IMR-90 (cell line): ENCODE data around the gene DUSP7. TPM values are rescaled to one million over a fixed set of nuclear protein-coding genes. Genes with fewer than 3 reads are reported as not detected.

Experiments used
- ATAC-seq: fragments of 200-7000 bp; cut with Tn5 transposase; 2 replicates; pipeline ENCODE4 v1.9.1; 2020; ENCODE audit warnings: low read depth, mild to moderate bottlenecking, moderate library complexity
- BruUV-seq: library from RNA; stranded (reverse); fragments of 400-500 nt; replicated peaks from 2 replicates; lab custom pipeline; 2021; lab: Mats Ljungman, UMichigan
- CTCF ChIA-PET: fragments of 300-600 bp; formaldehyde crosslinking; extraction: SDS; loops from one replicate; lab custom pipeline; 2021; ENCODE audit warnings: antibody characterized with exemption; lab: Yijun Ruan, JAX
- POLR2A ChIA-PET: fragments of 300-600 bp; sonication (Branson Sonifier 250); formaldehyde crosslinking; loops from one replicate; lab custom pipeline; 2022; ENCODE audit warnings: antibody characterized with exemption; ENCODE audit not compliant: unreplicated experiment; lab: Charles Lee
- DNase-seq: peaks from one replicate; pipeline ENCODE4 v3.0.0; 2013
- H2AFZ ChIP-seq: replicated peaks from 2 replicates; pipeline ENCODE3; 2013; ENCODE audit warnings: low read length, mild to moderate bottlenecking; ENCODE audit not compliant: poor library complexity
- H2AK5ac ChIP-seq: 2 replicates; pipeline ENCODE4 v1.6.1; 2013; ENCODE audit warnings: low read depth, low read length, inconsistent platforms
- H2AK9ac ChIP-seq: replicated peaks from 2 replicates; pipeline ENCODE3; 2013; ENCODE audit warnings: mild to moderate bottlenecking, low read depth, low read length, moderate library complexity; ENCODE audit not compliant: poor library complexity
- H2BK120ac ChIP-seq: 2 replicates; pipeline ENCODE4 v1.6.1; 2013; ENCODE audit warnings: low read depth, low read length, inconsistent platforms
- H2BK15ac ChIP-seq: 3 replicates; pipeline ENCODE4 v1.6.1; 2013; ENCODE audit warnings: low read depth, low read length, inconsistent platforms
- H2BK20ac ChIP-seq: 2 replicates; pipeline ENCODE4 v1.6.1; 2013; ENCODE audit warnings: low read depth, mild to moderate bottlenecking, inconsistent platforms, low read length, moderate library complexity
- H2BK5ac ChIP-seq: 2 replicates; pipeline ENCODE4 v1.6.1; 2013; ENCODE audit warnings: mild to moderate bottlenecking, low read depth, low read length, inconsistent platforms; ENCODE audit not compliant: poor library complexity, severe bottlenecking
- H3K14ac ChIP-seq: replicated peaks from 2 replicates; pipeline ENCODE4 v1.6.1; 2013; ENCODE audit warnings: low read depth, low read length, inconsistent platforms
- H3K18ac ChIP-seq: 2 replicates; pipeline ENCODE4 v1.6.1; 2013; ENCODE audit warnings: low read depth, low read length, control low read depth
- H3K23ac ChIP-seq: 2 replicates; pipeline ENCODE4 v1.6.1; 2013; ENCODE audit warnings: low read depth, low read length, inconsistent platforms
- H3K27ac ChIP-seq: 2 replicates; pipeline ENCODE4 v1.5.1; 2013; ENCODE audit warnings: mild to moderate bottlenecking, control low read depth, low read length; ENCODE audit not compliant: insufficient read depth
- H3K27me3 ChIP-seq: 2 replicates; pipeline ENCODE4 v1.6.1; 2013; ENCODE audit warnings: low read length; ENCODE audit not compliant: control insufficient read depth, insufficient read depth
- H3K36me3 ChIP-seq: 2 replicates; pipeline ENCODE4 v1.6.1; 2013; ENCODE audit warnings: low read length, mixed read lengths; ENCODE audit not compliant: control insufficient read depth, insufficient read depth
- H3K4ac ChIP-seq: 2 replicates; pipeline ENCODE4 v1.6.1; 2013; ENCODE audit warnings: low read depth, low read length, inconsistent platforms
- H3K4me1 ChIP-seq: 2 replicates; pipeline ENCODE4 v1.6.1; 2013; ENCODE audit warnings: low read length, mixed read lengths; ENCODE audit not compliant: control insufficient read depth, insufficient read depth
- H3K4me2 ChIP-seq: 2 replicates; pipeline ENCODE4 v1.6.1; 2013; ENCODE audit warnings: low read depth, mild to moderate bottlenecking, control low read depth, low read length, moderate library complexity
- H3K4me3 ChIP-seq: 2 replicates; pipeline ENCODE4 v1.5.1; 2013; ENCODE audit warnings: low read depth, mild to moderate bottlenecking, control low read depth, low read length, moderate library complexity; ENCODE audit not compliant: insufficient read depth
- H3K56ac ChIP-seq: 2 replicates; pipeline ENCODE4 v1.6.1; 2013; ENCODE audit warnings: low read length, inconsistent platforms; ENCODE audit not compliant: insufficient read depth; ENCODE audit errors: extremely low read depth
- H3K79me1 ChIP-seq, 2 experiments: 2 replicates each; pipeline ENCODE4 v1.6.1; 2013; ENCODE audit warnings: low read length in 2 of 2, inconsistent platforms in 1 of 2, low read depth in 1 of 2
- H3K9ac ChIP-seq: 2 replicates; pipeline ENCODE4 v1.6.1; 2013; ENCODE audit warnings: low read depth, low read length, control low read depth
- H3K9me1 ChIP-seq: 2 replicates; pipeline ENCODE4 v1.6.1; 2013; ENCODE audit warnings: low read length, inconsistent platforms; ENCODE audit not compliant: insufficient read depth
- H3K9me3 ChIP-seq: 2 replicates; pipeline ENCODE4 v1.6.1; 2013; ENCODE audit warnings: low read length; ENCODE audit not compliant: control insufficient read depth, insufficient read depth
- H4K20me1 ChIP-seq: 2 replicates; pipeline ENCODE4 v1.6.1; 2013; ENCODE audit warnings: low read length, inconsistent platforms; ENCODE audit not compliant: insufficient read depth
- H4K5ac ChIP-seq: 2 replicates; pipeline ENCODE4 v1.6.1; 2013; ENCODE audit warnings: mild to moderate bottlenecking, low read depth, low read length, control low read depth
- H4K8ac ChIP-seq, 2 experiments: 2 replicates each; pipeline ENCODE4 v1.6.1; 2013; ENCODE audit warnings: low read depth in 2 of 2, low read length in 2 of 2, control low read depth in 1 of 2, inconsistent platforms in 1 of 2
- H4K91ac ChIP-seq: 2 replicates; pipeline ENCODE4 v1.6.1; 2013; ENCODE audit warnings: low read depth, low read length, inconsistent platforms; ENCODE audit not compliant: insufficient read depth
- CHD1 ChIP-seq: IDR thresholded peaks from 2 replicates; pipeline ENCODE4 v1.6.1; 2012; ENCODE audit warnings: low read depth, low read length, improper control_type of control experiment
- MAFK ChIP-seq: IDR thresholded peaks from 2 replicates; pipeline ENCODE4 v1.6.1; 2012; ENCODE audit warnings: low read depth, low read length, improper control_type of control experiment
- MXI1 ChIP-seq: IDR thresholded peaks from 2 replicates; pipeline ENCODE4 v1.6.1; 2012; ENCODE audit warnings: low read depth, mild to moderate bottlenecking, low read length, moderate library complexity, borderline replicate concordance
- POLR2A ChIP-seq: IDR thresholded peaks from 2 replicates; pipeline ENCODE4 v1.6.1; 2012; ENCODE audit warnings: mild to moderate bottlenecking, low read depth, low read length
- RAD21 ChIP-seq: IDR thresholded peaks from 2 replicates; pipeline ENCODE4 v1.6.1; 2012; ENCODE audit warnings: low read length, improper control_type of control experiment
- RCOR1 ChIP-seq: IDR thresholded peaks from 2 replicates; pipeline ENCODE4 v1.6.1; 2012; ENCODE audit warnings: mild to moderate bottlenecking, low read length, improper control_type of control experiment; ENCODE audit not compliant: insufficient replicate concordance
- USF2 ChIP-seq: fragments of 150-350 bp; IDR thresholded peaks from 2 replicates; pipeline ENCODE4 v1.6.1; 2017; ENCODE audit warnings: mild to moderate bottlenecking, antibody characterized with exemption, low read length, low read depth
- WGBS, 2 experiments: methylation state at CpG; one replicate each; pipeline versions ENCODE4 v1.1.5 to v1.1.7; 2013; ENCODE audit warnings: missing lambda C conversion rate in 2 of 2; ENCODE audit not compliant: insufficient read length in 1 of 2; ENCODE audit errors: extremely low coverage in 2 of 2; 5-methylcytosine and 5-hydroxymethylcytosine counted together
- dilution Hi-C: fragments of 300-500 bp; cut with HindIII; formaldehyde crosslinking; loops from one replicate; pipeline ENCODE4 v1.14.3; 2018; ENCODE audit warnings: low sequenced_read_pairs; ENCODE audit not compliant: unreplicated experiment
- in situ Hi-C: fragments of 300-500 bp; cut with MboI; formaldehyde crosslinking; loops from 3 replicates; pipeline ENCODE4 v1.14.3; 2019; ENCODE audit warnings: low sequenced_read_pairs, inconsistent platforms, mixed read lengths
- intact Hi-C: fragments of 100-400 bp; cut with micrococcal nuclease; formaldehyde crosslinking; loops from 2 replicates; pipeline ENCODE4 v1.10.0; 2022
- polyA plus RNA-seq, 3 experiments: library from polyadenylated mRNA; depleted of rRNA; stranded (reverse); fragments of >200 nt; gene quantifications; 2 replicates each; pipeline ENCODE4 v1.2.3, GENCODE V29; 2012; ENCODE audit warnings: low replicate concordance in 1 of 3
- total RNA-seq: library from RNA; depleted of rRNA; stranded (reverse); fragments of >200 nt; gene quantifications from 2 replicates; pipeline ENCODE4 v1.2.3, GENCODE V29; 2012
- TF ChIP-seq, protein P1 (sequence below): fragments of 150-350 bp; IDR thresholded peaks from 2 replicates; pipeline ENCODE4 v1.6.1; 2016; ENCODE audit warnings: low read depth, mild to moderate bottlenecking, low read length, moderate library complexity, borderline replicate concordance

The DUSP7 gene
- total and polyA plus RNA-seq, 2 of the 4 experiments (the other 2 are of a cell fraction) = 9.3 to 24.0 TPM

- ChIA-PET POLR2A (no interaction called here), CTCF (interaction anchor here (1.0 to 1.7 kb wide), 4 partner anchors 8 to 111 kb away, joined by 3 to 5 read pairs (median 3); no protein-coding TSS in a partner anchor)
- Histone ChIP-seq H3K4me2 (no peak overlapping the region), H3K23ac (no peak overlapping the region), H2AFZ (peak overlapping the region; percentile 1), H3K14ac (no peak overlapping the region), H3K9me1 (no peaks in the 10 kb centered on the region; the same call in 1 of the 2 replicates), H3K36me3 (no peaks in the 10 kb centered on the region), H2AK9ac (no peak overlapping the region), H3K9me3 (no peaks in the 10 kb centered on the region), H3K9ac (no peak overlapping the region), H4K8ac (no peak overlapping the region), H3K56ac (no peak overlapping the region), H3K4me1 (no peaks in the 10 kb centered on the region), H2BK120ac (no peak overlapping the region), H2AK5ac (no peak overlapping the region), H2BK5ac (no peak overlapping the region), H4K20me1 (no peaks in the 10 kb centered on the region), H3K4me3 (no peak overlapping the region), H3K18ac (no peak overlapping the region), H4K91ac (no peak overlapping the region), H3K4ac (no peak overlapping the region), H4K5ac (no peak overlapping the region), H2BK15ac (no peak overlapping the region), H3K27me3 (no peaks in the 10 kb centered on the region), H3K79me1 (no peaks in the 10 kb centered on the region), H2BK20ac (no peak overlapping the region), H3K27ac (no peak overlapping the region)
- in situ Hi-C loops (loop anchor here (5.0 kb wide), 1 partner anchor 35 kb away; no protein-coding TSS in a partner anchor), dilution Hi-C loops (no loop called here), intact Hi-C loops (no loop called here)
- TF ChIP-seq MXI1 (no peak), USF2 (no peak), RCOR1 (no peak), MAFK (no peak), RAD21 (no peak), POLR2A (no peak), CHD1 (no peak)
- TF ChIP-seq, protein P1, sequence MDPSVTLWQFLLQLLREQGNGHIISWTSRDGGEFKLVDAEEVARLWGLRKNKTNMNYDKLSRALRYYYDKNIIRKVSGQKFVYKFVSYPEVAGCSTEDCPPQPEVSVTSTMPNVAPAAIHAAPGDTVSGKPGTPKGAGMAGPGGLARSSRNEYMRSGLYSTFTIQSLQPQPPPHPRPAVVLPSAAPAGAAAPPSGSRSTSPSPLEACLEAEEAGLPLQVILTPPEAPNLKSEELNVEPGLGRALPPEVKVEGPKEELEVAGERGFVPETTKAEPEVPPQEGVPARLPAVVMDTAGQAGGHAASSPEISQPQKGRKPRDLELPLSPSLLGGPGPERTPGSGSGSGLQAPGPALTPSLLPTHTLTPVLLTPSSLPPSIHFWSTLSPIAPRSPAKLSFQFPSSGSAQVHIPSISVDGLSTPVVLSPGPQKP = no peak
- no TSS peak for BruUV-seq
- WGBS, 2 experiments = 77% methylated on average over 5 of the region's 7 CpGs; no CpG with 5 or more reads in 1 of the 2 experiments
- DNase-seq (no peak), ATAC-seq (no peak)
Measured at GRCh38 chr3:52012699-52013098, 43.7 kb downstream of the DUSP7 start.
